Fibroblast of the aortic adventitia (primary cell): ENCODE results near the gene GPR37L1. TPM values are rescaled to one million over a fixed set of nuclear protein-coding genes. Genes with fewer than 3 reads are reported as not detected.

Experiments
- DNase-seq: peaks from one replicate; pipeline ENCODE4 v3.0.0-alpha.2; 2010; ENCODE audit warnings: low read depth
- H3K4me3 ChIP-seq: 2 replicates; pipeline ENCODE4 v1.5.1; 2011; ENCODE audit warnings: low read depth, mild to moderate bottlenecking, control low read depth, low read length, moderate library complexity
- total RNA-seq: library from RNA; depleted of rRNA; stranded (reverse); fragments of >200 nt; gene quantifications from 2 replicates; pipeline ENCODE4 v1.2.3, GENCODE V29; 2012; ENCODE audit warnings: low replicate concordance
- TF ChIP-seq, protein P1 (sequence below): IDR thresholded peaks from 2 replicates; pipeline ENCODE4 v1.5.1; 2011; ENCODE audit warnings: mild to moderate bottlenecking, low read length, control low read depth, inconsistent platforms; ENCODE audit not compliant: insufficient read depth

The GPR37L1 gene
- total RNA-seq, 1 donor = not detected

GRCh38 chr1:202123336-202123813 lies 658 bp downstream of the GPR37L1 start:
- no peak overlapping the region for H3K4me3 ChIP-seq
- no peak for DNase-seq
- TF ChIP-seq, protein P1, sequence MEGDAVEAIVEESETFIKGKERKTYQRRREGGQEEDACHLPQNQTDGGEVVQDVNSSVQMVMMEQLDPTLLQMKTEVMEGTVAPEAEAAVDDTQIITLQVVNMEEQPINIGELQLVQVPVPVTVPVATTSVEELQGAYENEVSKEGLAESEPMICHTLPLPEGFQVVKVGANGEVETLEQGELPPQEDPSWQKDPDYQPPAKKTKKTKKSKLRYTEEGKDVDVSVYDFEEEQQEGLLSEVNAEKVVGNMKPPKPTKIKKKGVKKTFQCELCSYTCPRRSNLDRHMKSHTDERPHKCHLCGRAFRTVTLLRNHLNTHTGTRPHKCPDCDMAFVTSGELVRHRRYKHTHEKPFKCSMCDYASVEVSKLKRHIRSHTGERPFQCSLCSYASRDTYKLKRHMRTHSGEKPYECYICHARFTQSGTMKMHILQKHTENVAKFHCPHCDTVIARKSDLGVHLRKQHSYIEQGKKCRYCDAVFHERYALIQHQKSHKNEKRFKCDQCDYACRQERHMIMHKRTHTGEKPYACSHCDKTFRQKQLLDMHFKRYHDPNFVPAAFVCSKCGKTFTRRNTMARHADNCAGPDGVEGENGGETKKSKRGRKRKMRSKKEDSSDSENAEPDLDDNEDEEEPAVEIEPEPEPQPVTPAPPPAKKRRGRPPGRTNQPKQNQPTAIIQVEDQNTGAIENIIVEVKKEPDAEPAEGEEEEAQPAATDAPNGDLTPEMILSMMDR = no peak

DNA sequence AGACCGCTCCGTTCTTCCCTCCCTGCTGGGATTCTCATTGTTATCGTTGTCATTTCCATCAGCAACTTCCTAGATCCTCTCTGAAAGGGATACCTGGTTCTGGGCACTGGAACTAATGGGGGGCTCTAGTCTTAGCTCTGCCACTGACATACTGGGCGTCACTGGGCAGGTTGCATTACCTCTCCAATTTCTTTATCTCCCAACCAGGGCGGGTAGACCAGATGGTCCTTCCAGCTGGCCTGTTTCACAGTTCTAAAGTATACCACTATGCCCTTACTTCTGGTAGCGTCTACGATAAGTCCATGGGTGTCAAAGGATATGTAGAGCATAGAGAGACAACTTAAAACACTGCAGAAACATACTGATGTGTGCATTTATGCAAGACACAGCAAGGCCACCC lies 1.4 kb downstream of the GPR37L1 start:
- no peak overlapping the region for H3K4me3 ChIP-seq
- TF ChIP-seq, protein P1 = no peak
- DNase-seq = no peak

DNA sequence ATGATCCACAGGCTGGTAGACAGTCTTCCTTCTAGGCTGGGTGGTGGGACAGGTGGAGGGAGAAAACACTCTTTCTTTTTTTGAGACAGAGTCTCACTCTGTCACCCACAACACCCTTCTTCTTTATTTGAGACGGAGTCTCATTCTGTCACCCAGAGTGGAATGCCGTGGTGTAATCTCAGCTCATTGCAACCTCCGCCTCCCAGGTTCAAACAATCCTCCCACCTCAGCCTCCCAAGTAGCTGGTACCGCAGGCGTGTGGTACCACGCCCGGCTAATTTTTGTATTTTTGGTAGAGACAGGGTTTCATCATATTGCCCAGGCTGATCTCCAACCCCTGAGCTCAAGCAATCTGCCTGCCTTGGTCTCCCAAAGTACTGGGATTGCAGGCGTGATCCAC lies 2.9 kb downstream of the GPR37L1 start:
- TF ChIP-seq, protein P1 = no peak
- no peak overlapping the region for H3K4me3 ChIP-seq
- DNase-seq = no peak

DNA sequence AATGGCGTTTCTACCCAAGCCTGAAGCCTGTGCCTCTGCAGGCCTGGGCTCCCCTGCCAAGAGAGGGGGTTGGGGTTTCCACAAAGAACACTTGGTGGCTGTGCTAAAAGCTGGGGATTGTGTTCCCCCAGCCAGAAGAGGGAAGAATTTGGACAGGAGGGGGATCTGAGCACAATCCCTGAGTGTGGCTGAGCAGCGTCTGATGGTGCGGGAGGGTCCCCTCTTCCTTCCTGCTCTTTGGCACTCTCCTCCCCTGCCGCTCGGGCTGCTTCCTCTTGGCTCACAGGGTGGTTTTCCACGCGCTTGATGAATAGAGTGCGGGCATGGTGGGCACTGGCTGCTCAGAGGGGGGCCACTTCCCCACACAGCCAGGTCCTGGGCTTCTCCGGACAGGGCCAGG lies 3.7 kb downstream of the GPR37L1 start:
- TF ChIP-seq, protein P1 = no peak
- no peak overlapping the region for H3K4me3 ChIP-seq
- DNase-seq = no peak

DNA sequence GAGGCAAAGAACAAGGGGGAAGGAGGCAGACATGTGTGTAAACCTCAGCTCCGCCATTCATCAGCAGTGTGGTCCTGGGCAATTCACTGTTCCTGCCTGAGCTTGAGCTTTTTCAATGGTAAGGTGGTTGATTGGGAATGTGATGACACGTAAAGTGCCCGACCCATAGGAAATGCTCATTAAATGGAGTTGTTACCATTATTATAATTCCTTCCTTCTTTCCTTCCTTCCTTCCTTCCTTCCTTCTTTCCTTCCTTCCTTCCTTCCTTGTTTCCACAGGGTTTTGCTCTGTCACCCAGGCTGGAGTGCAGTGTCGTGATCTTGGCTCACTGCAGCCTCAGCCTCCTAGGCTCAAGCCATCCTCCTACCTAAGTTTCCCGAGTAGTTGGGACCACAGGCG lies 4.3 kb downstream of the GPR37L1 start:
- H3K4me3 ChIP-seq = no peak overlapping the region
- TF ChIP-seq, protein P1 = no peak
- no peak for DNase-seq

- TF ChIP-seq, protein P1 = no peak
- H3K4me3 ChIP-seq = no peak overlapping the region
- no peak for DNase-seq
Measured at GRCh38 chr1:202127836-202128622, 5.3 kb downstream of the GPR37L1 start.
